PC-9 (cell line): ENCODE measurements around the gene MEFV.

Experiments used
- CTCF ChIP-seq: fragments of 200-600 bp; sonication (generic); conservative IDR thresholded peaks from 2 replicates; pipeline ENCODE4 v1.6.1; 2017; ENCODE audit warnings: mixed run types, antibody characterized with exemption, mild to moderate bottlenecking, moderate library complexity
- EZH2 ChIP-seq: fragments of 200-600 bp; sonication (generic); IDR thresholded peaks from 2 replicates; pipeline ENCODE4 v1.8.0; 2017; ENCODE audit warnings: antibody characterized with exemption, low read depth

GRCh38 chr16:3282730-3283542 is 26.5 kb upstream of the MEFV start, which contains the start of gene ZNF263:
- TF ChIP-seq CTCF (no peak), EZH2 (no peak)
